Measurements from ENCODE around the gene HYI. TPM values are rescaled to one million over a fixed set of nuclear protein-coding genes. Genes with fewer than 3 reads are reported as not detected.

HYI gene
- total RNA-seq, 2 donors from 2014 or later, result 34.4 to 34.8 TPM

GRCh38 chr1:43449708-43450069, 4.0 kb downstream of the HYI start:
- WGBS, 2 experiments (ENCODE audit: insufficient coverage in 1 of 2, insufficient read length in 1 of 2), result 97 to 100% methylated on average over 3 to 5 of the region's 5 CpGs
- TF ChIP-seq CTCF (conservative IDR thresholded peaks at IDR 0.05), result no peak

GRCh38 chr1:43448955-43449707, 4.6 kb downstream of the HYI start:
- H3K4me3 Mint-ChIP-seq, result no peak overlapping the region
- H3K9me3 Mint-ChIP-seq, result no peaks in the 10 kb centered on the region
- H3K4me1 ChIP-seq (ENCODE audit: control insufficient read depth, insufficient read depth, low read length), result no peaks in the 10 kb centered on the region
- H3K27ac Mint-ChIP-seq, result no peak overlapping the region
- peak; percentile 31 for DNase-seq
- no peaks in the 10 kb centered on the region for H3K27me3 Mint-ChIP-seq (ENCODE audit: insufficient read depth)
- H3K9ac ChIP-seq (ENCODE audit: extremely low read depth, low read length, poor library complexity, severe bottlenecking), result no peak overlapping the region
- no peak overlapping the region for H3K4me3 ChIP-seq (ENCODE audit: low read length)
- no peaks in the 10 kb centered on the region for H3K27me3 ChIP-seq (ENCODE audit: control insufficient read depth, insufficient read depth, low read length, poor library complexity, severe bottlenecking)
- peaks cover 69% of the 10 kb centered on the region for H3K36me3 ChIP-seq (ENCODE audit: control insufficient read depth, insufficient read depth, low read length)
- no peak overlapping the region for H3K27ac ChIP-seq (ENCODE audit: low read depth, low read length)
- 94 to 95% methylated on average over 9 to 11 of the region's 11 CpGs for WGBS, 2 experiments (ENCODE audit: insufficient coverage in 1 of 2, insufficient read length in 1 of 2)
- TF ChIP-seq CTCF (conservative IDR thresholded peaks at IDR 0.05), result no peak
- H3K4me1 Mint-ChIP-seq, result peaks cover 34% of the 10 kb centered on the region
- peaks cover 79% of the 10 kb centered on the region for H3K36me3 Mint-ChIP-seq (ENCODE audit: low read depth)
- H3K9me3 ChIP-seq (ENCODE audit: control insufficient read depth, low read length), result no peaks in the 10 kb centered on the region

More at GRCh38 chr1:43449708-43450069, 4.0 kb downstream of the HYI start:
- Mint-ChIP-seq H3K27me3 (ENCODE audit: insufficient read depth) (no peaks in the 10 kb centered on the region), H3K36me3 (ENCODE audit: low read depth) (peaks cover 75% of the 10 kb centered on the region), H3K4me3 (no peak overlapping the region), H3K27ac (no peak overlapping the region), H3K4me1 (peaks cover 36% of the 10 kb centered on the region), H3K9me3 (no peaks in the 10 kb centered on the region)
- DNase-seq, result peak; percentile 27
- Histone ChIP-seq H3K27me3 (ENCODE audit: control insufficient read depth, insufficient read depth, low read length, poor library complexity, severe bottlenecking) (no peaks in the 10 kb centered on the region), H3K9me3 (ENCODE audit: control insufficient read depth, low read length) (no peaks in the 10 kb centered on the region), H3K36me3 (ENCODE audit: control insufficient read depth, insufficient read depth, low read length) (peaks cover 64% of the 10 kb centered on the region), H3K27ac (ENCODE audit: low read depth, low read length) (no peak overlapping the region), H3K4me1 (ENCODE audit: control insufficient read depth, insufficient read depth, low read length) (no peaks in the 10 kb centered on the region), H3K4me3 (ENCODE audit: low read length) (no peak overlapping the region), H3K9ac (ENCODE audit: extremely low read depth, low read length, poor library complexity, severe bottlenecking) (no peak overlapping the region)

GRCh38 chr1:43447891-43448708, 5.6 kb downstream of the HYI start:
- H3K4me1 Mint-ChIP-seq, result peaks cover 31% of the 10 kb centered on the region
- no peaks in the 10 kb centered on the region for H3K27me3 Mint-ChIP-seq (ENCODE audit: insufficient read depth)
- Histone ChIP-seq H3K9me3 (ENCODE audit: control insufficient read depth, low read length) (no peaks in the 10 kb centered on the region), H3K27ac (ENCODE audit: low read depth, low read length) (no peak overlapping the region), H3K4me3 (ENCODE audit: low read length) (no peak overlapping the region), H3K36me3 (ENCODE audit: control insufficient read depth, insufficient read depth, low read length) (peaks cover 71% of the 10 kb centered on the region), H3K4me1 (ENCODE audit: control insufficient read depth, insufficient read depth, low read length) (no peaks in the 10 kb centered on the region), H3K9ac (ENCODE audit: extremely low read depth, low read length, poor library complexity, severe bottlenecking) (no peak overlapping the region), H3K27me3 (ENCODE audit: control insufficient read depth, insufficient read depth, low read length, poor library complexity, severe bottlenecking) (no peaks in the 10 kb centered on the region)
- peak; percentile 35 for DNase-seq
- H3K9me3 Mint-ChIP-seq, result no peaks in the 10 kb centered on the region
- 94 to 97% methylated on average over 11 to 25 of the region's 25 CpGs for whole genome bisulfite sequencing, 2 experiments (ENCODE audit: insufficient coverage in 1 of 2, insufficient read length in 1 of 2)
- no peak overlapping the region for H3K27ac Mint-ChIP-seq
- no peak for TF ChIP-seq CTCF (conservative IDR thresholded peaks at IDR 0.05)
- peaks cover 88% of the 10 kb centered on the region for H3K36me3 Mint-ChIP-seq (ENCODE audit: low read depth)
- H3K4me3 Mint-ChIP-seq, result no peak overlapping the region
